GM12873 (cell line): ENCODE data around the gene FBXO33.

Experiments
- TF ChIP-seq, protein P1 (sequence below): IDR thresholded peaks from 2 replicates; pipeline ENCODE4 v1.5.1; 2012; ENCODE audit warnings: low read depth, mild to moderate bottlenecking, moderate library complexity, low read length, control low read depth; ENCODE audit not compliant: insufficient read depth; ENCODE audit errors: missing control alignments

FBXO33 gene

DNA sequence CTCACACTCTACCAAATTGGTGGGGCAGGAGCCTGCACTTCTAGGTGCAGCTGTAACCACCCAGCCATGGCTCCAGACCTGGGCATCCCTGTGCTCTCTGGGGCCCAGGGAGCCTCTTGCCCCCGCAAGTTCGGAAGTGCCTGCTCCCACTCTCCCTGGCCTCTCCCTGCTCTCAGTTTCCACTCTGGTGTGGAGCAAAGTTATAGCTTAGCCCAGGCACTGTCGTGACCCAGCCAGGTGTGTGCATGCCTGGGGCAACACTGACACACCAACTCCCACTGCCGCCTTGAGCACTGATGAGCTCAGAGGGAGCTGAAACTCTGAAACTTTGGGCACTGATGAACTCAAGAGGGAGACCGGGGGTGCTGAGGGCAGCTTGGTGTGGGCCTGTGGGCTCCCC is 8.7 kb upstream of the FBXO33 start:
- TF ChIP-seq, protein P1, sequence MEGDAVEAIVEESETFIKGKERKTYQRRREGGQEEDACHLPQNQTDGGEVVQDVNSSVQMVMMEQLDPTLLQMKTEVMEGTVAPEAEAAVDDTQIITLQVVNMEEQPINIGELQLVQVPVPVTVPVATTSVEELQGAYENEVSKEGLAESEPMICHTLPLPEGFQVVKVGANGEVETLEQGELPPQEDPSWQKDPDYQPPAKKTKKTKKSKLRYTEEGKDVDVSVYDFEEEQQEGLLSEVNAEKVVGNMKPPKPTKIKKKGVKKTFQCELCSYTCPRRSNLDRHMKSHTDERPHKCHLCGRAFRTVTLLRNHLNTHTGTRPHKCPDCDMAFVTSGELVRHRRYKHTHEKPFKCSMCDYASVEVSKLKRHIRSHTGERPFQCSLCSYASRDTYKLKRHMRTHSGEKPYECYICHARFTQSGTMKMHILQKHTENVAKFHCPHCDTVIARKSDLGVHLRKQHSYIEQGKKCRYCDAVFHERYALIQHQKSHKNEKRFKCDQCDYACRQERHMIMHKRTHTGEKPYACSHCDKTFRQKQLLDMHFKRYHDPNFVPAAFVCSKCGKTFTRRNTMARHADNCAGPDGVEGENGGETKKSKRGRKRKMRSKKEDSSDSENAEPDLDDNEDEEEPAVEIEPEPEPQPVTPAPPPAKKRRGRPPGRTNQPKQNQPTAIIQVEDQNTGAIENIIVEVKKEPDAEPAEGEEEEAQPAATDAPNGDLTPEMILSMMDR, result no peak

DNA sequence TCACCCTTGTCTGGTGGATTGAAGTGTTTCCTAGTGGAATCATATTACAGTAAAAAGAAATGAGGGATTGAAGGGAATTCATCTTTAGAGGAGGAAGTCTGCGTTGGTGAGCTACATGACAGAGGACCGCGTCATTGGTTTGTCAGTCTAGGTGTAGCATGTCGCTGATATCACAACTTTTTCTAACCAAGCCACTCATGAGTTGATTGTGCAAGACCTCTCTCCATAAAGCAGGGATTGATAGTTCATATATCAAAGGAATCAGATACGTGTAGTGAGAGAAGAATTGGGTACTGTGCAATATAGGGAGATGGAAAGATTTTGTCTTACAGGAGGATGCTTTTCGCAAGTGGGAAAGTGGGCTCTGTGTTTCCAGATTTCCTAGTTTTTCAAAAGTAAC is 3.0 kb upstream of the FBXO33 start:
- TF ChIP-seq, protein P1, result no peak

DNA sequence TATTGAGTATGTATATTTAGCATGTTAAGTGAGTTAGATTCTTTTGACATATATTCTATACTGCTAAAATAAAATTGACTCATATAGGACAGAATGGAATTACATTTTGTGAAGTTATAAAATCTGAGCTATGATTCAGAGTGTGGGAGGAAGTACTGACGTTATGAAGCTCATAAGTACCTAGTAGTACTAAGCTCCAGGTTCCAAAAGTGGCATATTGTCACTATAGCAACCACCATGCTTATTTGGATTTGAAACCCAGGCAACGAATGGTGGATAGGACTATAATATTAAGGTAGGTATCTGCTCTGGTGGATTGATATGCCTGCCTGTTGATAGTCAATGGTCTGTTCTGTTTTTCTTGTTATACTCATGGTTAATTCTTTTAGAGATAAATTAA is 2.2 kb upstream of the FBXO33 start:
- TF ChIP-seq, protein P1, result no peak

DNA sequence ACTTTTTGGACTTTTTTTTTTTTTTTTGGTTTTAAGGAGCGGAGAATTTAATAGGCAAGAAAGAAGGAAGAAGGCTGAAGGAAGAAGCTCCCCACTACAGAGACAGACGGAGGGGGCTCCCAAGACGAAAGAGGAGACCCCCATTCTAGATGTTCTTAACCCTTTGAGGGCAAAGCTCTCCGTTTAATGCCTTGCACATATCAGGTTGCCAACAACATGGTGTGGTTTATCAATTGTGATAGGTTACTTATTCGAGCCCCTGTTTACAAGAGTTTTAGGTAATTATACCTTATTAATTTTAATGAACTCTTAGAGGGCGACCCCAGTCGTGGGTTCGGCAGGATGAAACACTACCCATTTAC is 1.2 kb upstream of the FBXO33 start:
- TF ChIP-seq, protein P1, result no peak

DNA sequence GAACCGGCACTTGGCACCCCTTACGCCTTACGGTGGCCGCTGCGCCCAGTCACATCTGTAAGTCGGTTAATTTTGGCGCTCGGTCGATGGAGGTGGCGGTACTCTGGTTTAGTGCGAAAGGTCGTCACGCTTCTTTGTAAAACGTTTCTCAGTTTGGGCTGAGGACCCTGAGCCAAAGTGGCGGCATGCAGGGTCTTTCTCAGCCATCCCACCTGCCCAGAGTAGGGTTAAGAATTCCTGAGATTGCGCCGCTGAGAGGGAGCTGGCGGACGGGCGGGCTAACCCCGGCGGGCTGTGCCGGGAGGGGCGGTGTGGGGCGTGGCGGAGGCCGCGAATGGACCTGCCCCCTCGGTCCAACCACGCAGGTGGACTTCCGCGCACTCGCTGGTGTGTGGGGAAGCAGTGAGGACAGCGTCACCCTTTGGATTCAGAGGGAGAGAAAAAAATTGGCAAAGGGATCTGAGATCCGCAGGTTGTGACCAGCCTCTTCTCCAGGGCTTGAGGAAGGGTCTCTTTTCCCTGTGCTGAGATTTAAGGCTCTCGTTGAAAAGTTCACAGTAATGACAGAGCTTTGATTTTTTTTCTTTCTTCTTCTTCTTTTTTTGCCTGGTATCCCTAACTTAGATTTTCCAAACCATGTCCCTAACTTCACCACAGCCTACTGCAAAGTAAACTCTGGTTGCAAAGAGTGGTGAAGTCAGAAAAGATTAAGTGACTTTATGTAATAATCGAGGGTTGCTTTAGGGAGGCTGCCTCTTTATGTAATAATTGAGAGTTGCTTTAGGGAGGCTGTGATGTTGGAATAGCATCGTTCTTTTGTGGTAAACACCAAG is 602 bp upstream of the FBXO33 start:
- TF ChIP-seq, protein P1, result peak; percentile 19

DNA sequence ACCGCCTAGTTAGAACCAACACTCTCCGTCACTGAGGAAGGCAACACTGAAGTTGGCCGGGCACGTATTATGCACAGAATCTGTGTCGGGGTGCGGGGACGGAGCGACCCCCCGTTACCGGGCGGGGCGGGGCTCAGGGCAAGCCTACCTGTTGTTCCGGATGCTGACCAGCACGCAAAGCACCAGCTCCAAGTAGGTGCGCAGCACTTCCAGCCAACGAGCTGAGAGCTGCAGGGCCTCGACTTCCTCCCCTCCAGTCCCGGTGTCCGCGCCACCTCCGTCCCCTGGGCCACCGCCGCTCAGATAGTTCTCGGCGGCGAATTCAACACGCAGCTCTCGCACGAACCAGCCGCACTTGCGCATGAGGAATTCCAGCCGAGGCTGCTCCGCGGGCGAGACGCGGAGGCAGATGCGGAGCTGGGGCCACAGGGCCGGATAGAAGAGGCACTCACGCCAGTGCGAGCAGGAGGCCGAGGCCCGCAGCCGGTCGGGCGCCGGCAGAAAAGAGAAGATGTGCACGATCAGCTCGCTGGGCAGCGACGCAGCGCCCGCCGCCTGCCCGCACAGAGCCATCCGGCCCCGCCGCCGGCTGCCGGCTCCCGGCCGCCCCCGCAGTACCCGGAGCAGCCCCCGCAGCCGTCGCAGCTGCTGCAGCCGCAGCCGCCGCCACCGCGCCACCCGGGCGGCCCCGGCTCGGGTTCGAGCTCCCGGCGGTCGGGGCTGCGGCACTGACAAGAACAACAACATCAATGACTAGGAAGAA is 636 bp downstream of the FBXO33 start:
- TF ChIP-seq, protein P1, result no peak

DNA sequence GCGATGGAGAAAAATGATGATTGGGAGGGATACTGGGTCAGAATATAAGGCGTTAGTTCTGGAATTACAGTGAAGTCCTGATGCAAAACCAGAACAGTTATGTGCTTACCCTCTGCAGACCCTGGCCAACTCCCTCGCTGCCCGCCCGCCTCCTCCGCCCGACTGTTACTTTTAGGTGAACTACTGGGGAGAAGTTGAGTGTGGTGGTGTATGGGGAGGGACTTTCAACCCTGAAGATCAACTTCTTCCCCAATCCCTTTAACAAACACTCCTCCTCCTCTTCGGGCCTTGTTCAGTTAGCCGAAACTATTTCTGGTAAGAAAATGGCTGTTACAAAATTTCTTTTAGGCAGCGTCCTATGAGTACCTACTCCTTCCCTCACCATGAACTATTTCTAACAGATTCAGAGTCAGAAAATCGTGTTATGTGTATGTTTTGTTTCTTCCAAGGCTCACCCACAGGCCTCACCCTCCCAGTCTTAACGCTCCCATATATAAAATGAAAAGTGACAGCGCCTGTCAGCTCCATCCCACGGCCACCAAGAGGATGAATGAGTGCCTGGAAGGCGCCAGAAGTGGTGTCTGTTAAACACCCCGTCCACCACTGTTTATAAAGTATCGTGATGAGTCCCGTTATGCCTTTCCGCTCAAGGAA is 1.3 kb downstream of the FBXO33 start:
- TF ChIP-seq, protein P1, result no peak
